Pulmonary artery endothelial cell (primary cell): Measurements from ENCODE around the gene CSTB. TPM values are rescaled to one million over a fixed set of nuclear protein-coding genes. Genes with fewer than 3 reads are reported as not detected.

Experiments
- DNase-seq: peaks from one replicate; pipeline ENCODE4 v3.0.0-alpha.2; 2011; ENCODE audit warnings: low read depth, low spot score
- total RNA-seq: library from RNA; depleted of rRNA; stranded (reverse); fragments of >200 nt; gene quantifications from 2 replicates; pipeline ENCODE4 v1.2.3, GENCODE V29; 2014

Gene CSTB
- total RNA-seq, 1 donor from 2014 or later: 20.6 TPM

DNA sequence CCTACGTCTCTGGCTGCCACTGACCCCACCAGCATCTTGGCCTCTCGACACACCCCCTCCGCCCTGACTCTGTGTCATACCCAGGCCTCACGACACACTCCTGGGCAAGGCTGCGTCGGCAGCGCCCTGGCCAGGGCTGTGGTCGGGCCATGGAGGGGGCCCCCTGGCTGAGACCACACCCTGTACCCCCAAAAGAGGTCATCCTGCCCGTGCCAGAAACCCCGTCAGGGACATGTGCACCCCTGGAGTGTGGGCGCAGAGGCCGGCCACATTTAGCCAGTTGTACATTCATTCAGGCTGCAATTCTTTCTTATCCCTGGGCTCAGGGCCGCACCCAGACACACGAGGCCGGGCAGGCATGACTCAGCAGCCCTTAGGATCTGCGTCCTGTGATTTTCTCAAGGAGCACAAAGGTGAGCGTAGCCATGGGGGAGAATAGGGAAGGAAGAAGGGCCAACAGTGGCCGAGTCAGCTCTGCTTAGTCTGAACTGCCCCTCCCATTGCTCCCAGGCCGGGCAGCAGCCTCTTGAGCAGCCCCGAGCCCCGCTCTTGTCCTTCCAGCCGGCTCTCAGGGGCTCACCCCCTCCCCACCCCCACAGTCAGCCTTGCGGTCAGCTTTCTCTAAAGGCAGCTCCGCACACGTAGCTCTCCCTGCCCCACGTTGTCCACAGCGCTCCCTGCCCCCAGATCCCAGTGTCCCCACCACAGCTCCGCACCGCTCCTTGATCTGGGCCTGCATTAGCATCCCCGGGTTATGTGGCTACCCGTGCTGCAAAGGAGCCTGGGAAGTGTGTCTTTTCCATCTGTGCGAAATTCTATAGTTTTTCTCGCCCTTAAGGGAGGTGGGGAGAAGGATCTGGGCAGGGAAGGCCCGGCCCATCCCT lies 7.9 kb downstream of the CSTB start:
- no peak for DNase-seq

GRCh38 chr21:43767498-43767983 lies 8.6 kb downstream of the CSTB start:
- DNase-seq: no peak

DNA sequence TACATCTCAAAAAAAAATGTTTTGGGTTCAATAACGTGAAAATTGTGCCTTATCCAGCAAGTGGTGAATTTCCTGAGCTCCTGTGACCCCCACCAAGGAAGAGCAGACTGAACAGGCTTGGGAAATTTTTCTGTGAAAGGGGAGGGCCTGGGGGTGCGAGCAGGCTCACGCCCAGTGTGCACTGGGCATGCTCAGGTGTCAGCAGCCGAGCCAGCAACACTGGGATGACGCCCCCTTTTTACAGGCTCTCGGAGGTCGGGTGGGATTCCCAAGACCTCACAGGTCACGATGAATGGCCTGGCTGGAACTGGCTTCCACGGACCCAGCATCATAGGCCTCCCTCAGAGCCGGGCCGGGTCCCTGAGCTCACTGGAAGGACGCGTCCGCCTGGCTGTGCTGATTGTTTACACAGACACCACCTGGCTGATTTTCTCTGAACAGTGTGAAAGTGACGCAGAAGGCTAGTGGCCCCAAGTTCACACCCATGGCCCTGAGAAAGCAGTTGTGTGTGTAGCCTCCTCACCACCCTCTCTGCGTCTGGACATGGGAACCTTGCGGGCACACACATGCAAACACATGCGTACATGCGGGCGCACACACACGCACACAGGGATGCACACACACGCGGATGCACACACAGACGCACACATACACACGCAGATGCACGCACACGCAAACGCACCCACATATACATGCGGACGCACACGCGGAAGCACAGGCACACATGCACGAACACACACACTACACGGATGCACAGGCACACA lies 9.2 kb downstream of the CSTB start:
- DNase-seq: no peak

GRCh38 chr21:43764576-43765495 lies 11.3 kb downstream of the CSTB start:
- no peak for DNase-seq

- no peak for DNase-seq
Observed at GRCh38 chr21:43763901-43764523, 12.1 kb downstream of the CSTB start.

GRCh38 chr21:43762303-43763128 lies 13.6 kb downstream of the CSTB start:
- no peak for DNase-seq

GRCh38 chr21:43761886-43762285 lies 14.2 kb downstream of the CSTB start:
- DNase-seq: no peak

DNA sequence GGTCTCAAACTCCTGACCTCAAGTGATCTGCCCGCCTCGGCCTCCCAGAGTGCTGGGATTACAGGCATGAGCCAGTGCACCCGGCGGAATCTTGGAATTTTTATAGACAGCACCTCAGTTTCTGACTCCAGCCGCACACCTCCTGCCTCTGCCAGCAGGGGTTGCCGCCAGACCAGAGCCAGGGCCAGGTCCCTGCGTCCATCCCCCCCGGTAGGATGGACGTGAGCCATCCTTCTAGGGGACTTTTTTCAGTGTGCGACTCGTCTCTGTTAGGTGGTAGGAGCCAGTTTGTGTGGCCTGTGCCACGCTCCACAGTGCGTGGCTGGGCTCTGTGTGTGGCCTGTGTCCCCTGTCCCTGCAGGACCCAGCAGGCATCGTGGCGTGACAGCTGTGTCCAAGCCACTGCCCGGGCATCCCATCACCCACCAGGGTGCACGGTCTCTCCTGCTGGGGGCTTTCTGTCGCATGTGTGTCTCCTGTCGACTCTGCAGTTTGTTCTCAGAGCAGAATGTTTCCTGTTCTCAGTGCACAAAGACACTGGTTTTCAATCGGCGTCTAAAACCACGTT lies 15.6 kb downstream of the CSTB start:
- no peak for DNase-seq

DNA sequence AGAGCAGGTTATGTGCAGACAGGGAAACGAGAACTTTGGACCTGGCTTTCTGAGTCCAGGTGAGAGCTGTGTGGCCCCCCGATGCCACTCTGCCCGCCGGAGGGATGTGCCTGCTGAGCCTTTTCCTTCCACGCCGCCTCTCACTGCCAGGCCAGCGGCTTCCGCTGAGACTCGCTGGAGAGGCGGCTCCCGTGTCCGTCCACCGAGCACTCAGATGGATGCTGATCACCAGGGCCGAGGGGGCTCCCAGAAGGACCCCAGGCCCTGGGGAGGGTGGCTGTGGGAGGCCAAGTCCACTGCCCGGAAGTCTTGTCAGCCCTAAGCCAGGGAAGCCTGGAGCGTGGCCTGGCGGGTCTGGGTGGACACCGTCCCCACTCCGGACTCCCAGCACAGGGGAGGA lies 16.5 kb downstream of the CSTB start:
- no peak for DNase-seq

DNA sequence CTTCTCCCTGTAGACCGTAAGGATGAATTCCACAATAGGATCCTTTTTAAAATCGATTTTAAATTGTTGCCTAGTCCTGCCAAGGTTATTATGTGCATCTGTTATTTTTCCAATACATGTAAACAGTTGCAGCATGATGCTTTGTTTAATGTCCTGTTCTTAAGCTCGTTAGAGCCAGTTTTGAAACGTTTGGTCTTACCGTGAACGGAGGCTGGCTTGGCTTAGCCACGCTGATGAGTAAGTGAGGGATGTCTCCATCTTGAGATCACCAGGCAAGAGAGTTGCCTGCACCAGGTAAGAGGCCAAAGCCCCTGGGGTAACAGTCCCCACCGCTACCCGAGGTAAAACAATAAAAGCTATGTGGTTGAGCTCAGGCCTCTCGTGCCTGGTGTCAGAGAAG lies 17.3 kb downstream of the CSTB start:
- DNase-seq: no peak

DNA sequence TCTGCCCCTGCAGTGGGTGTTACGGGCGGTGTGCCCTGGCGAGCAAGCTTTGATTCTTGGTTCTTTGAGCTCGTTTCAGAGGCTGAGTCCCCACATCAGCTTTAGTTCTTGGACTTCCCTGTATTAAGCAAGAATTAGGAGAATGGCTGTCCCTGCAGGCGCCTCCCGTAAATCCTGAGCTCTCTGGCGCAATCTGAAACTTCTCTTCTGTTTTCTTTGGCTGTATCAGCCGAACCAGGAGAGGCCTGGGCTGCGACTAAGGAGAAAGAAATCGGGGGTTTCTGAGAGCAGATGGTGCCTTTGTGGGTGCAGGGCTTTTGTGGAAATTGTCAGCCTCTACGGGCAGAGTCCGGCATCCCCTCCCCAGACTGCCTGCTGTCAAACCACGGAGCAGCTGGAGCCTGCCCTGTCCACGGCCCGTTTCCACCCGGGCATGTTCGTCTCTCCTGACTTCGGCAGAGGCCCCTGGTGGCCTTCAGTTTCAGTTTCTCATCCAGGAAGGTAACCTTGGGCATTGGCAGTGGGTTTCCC lies 17.9 kb downstream of the CSTB start:
- DNase-seq: no peak

DNA sequence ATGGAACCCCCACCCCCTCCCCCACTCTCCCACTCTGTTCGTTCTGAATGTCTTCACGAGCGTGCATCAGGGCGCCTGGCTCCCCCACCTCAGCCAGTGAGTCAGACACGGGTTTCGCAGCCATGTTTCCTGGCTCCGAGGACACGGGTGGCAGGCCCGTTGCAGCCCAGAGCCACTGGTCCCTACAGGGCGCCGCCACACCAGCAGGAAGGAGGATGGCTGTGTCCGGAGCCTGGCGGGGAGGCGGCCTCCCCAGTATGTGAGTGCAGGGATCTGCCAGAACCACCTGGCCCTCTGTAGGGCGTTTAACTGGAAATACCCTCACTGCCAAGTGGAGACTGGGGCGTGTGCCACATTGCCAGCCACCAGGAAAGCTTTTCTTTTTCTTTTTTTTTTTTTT lies 18.5 kb downstream of the CSTB start:
- no peak for DNase-seq

- DNase-seq: no peak
Observed at GRCh38 chr21:43755820-43756594, 20.1 kb downstream of the CSTB start.

DNA sequence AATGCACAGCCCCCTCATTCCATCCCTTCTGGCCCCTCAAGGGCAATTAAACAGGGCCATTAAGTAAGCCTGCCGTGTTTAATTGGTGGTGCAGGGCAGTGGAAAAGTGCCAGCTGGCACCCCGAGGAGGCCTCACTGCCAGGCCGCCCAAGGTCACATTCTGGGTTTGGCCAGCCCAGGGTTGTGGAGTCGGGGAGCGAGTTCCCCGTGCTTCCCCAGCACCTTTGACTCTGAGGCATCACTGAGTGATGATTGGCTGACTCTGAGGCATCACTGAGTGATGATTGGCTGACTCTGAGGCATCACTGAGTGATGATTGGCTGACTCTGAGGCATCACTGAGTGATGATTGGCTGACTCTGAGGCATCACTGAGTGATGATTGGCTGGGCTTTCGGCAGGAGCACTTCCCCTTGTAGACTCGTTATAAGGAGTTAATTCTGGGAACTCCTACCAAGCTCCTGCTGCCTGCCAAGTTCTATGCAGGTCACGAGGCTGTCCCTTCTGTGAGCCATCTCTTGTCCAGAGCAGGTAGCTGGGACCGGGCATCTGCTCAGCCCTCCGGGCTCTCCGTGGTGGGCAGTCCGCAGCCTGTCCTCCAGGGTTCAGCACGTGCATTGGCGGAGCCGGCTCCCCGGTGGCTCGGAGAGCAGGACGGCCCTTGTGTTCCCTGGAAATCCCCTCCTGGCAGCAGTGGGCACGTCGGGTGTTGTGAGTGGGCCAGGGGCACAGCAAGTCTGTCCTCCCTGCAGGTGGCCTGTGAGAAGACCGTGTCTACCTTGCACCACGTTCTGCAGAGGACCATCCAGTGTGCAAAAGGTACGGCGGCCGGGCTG lies 20.9 kb downstream of the CSTB start:
- DNase-seq: no peak

- DNase-seq: no peak
Observed at GRCh38 chr21:43753439-43753799, 22.7 kb downstream of the CSTB start.

DNA sequence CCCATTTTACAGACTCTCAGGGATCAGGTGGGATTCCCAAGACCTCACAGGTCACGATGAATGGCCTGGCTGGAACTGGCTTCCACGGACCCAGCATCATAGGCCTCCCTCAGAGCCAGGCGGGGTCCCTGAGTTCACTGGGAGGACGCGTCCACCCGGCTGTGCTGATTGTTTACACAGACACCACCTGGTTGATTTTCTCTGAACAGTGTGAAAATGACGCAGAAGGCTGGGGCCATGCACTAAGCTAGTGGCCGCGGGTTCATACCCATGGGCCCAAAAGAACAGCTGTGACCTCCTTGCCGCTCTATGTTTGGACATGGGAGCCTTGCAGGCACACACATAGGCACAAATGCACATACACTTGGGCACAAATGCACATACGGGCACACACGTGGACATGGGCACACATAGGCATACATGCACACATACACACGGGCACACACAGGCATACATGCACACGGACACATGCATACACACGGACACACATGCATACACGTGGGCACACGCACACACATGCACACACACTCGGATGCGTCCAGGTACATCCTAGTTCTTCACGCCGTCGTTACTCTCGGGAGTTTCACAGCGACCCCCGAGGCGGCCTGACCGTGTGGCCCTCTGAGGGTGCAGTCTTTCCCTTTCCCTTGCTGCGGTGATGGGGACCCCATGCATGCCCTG lies 23.2 kb downstream of the CSTB start:
- no peak for DNase-seq

- DNase-seq: no peak
Observed at GRCh38 chr21:43751955-43752591, 24.0 kb downstream of the CSTB start.
